Hematopoietic multipotent progenitor cell treated with erythropoietin and hydrocortisone succinate and interleukin-3 and kit ligand, for 8 days (in vitro differentiated cells): ENCODE measurements around the gene DIS3.
A peak's percentile ranks its signal among the peaks of the same experiment; 100 is the strongest.
"Not testable (repeated sequence)": the region's sequence is repeated elsewhere in the genome, so short reads cannot be mapped to it uniquely, and the experiment has no call there.

ENCODE experiments used
- DNase-seq: peaks from one replicate; pipeline ENCODE4 v3.0.0-alpha.2; 2015

Gene DIS3, protein sequence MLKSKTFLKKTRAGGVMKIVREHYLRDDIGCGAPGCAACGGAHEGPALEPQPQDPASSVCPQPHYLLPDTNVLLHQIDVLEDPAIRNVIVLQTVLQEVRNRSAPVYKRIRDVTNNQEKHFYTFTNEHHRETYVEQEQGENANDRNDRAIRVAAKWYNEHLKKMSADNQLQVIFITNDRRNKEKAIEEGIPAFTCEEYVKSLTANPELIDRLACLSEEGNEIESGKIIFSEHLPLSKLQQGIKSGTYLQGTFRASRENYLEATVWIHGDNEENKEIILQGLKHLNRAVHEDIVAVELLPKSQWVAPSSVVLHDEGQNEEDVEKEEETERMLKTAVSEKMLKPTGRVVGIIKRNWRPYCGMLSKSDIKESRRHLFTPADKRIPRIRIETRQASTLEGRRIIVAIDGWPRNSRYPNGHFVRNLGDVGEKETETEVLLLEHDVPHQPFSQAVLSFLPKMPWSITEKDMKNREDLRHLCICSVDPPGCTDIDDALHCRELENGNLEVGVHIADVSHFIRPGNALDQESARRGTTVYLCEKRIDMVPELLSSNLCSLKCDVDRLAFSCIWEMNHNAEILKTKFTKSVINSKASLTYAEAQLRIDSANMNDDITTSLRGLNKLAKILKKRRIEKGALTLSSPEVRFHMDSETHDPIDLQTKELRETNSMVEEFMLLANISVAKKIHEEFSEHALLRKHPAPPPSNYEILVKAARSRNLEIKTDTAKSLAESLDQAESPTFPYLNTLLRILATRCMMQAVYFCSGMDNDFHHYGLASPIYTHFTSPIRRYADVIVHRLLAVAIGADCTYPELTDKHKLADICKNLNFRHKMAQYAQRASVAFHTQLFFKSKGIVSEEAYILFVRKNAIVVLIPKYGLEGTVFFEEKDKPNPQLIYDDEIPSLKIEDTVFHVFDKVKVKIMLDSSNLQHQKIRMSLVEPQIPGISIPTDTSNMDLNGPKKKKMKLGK

DNA sequence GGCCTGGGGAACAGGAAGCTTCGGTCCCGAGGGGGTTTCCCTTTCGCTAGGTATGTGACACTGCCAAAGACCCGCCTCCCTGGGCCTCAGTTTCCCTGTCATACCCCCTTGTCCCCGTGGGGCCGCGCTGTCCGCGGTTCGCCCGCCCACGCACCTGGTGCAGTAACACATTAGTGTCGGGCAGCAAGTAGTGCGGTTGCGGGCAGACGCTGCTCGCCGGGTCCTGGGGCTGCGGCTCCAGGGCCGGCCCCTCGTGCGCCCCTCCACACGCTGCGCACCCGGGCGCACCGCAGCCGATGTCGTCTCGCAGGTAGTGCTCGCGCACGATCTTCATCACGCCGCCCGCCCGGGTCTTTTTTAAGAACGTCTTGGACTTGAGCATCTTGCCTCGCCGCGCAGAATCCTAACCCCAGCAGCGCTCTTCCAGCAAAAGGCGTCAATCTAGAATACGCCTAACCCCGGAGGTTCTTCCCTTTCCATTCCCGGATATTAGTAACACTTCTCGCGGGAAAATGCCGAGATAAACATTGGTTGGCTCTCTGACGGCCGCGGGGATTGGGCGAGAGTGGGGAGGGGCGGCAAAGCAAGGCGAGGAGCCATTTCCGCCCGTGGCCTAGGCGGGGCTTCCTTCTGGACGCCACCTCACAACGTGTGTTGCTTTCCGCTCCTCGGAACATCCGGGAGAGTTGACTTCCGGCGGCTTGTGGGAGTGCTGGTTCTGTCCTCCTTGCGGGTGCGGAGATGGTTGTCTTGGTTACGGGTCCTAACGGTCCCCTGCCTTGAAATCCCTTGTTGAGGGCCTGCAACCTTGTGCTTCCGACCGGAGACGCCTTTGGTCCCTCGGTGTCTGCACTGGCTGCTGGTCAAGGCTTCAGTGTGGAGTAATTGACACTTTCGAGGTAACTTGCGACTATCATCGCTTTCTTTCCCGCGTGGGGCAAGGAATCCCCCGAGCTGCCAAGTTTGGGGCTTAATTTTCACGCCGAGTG is at the start of gene DIS3, which contains the start of gene PIBF1:
Gene DIS3, minus strand, starts transcription at position 450 of the 989 bp plus-strand sequence. Its CDS starts 68 bp downstream, at position 382.
Gene PIBF1, plus strand, starts transcription at position 683 of the 989 bp plus-strand sequence. CDS start 1,337 bp downstream, outside the sequence.
- peak; percentile 99 for DNase-seq

DNA sequence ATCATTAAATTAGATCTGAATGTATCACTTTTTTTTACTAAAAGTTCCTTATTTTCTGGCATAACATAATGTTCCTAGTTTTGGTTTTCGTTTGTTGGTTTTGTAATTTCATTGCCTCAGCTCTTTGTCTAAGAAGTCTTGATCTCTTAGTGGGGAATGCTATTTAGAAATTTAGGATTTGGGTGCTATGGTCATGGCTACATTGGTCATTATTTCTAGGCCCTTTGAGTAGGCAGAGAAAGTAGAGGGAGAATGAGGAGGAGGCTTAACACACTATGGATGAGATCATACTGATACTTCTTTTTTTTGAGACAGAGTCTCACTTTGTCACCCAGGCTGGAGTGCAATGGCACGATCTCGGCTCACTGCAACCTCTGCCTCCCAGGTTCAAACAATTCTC is 42.0 kb upstream of the DIS3 start:
- no peak for DNase-seq

DNA sequence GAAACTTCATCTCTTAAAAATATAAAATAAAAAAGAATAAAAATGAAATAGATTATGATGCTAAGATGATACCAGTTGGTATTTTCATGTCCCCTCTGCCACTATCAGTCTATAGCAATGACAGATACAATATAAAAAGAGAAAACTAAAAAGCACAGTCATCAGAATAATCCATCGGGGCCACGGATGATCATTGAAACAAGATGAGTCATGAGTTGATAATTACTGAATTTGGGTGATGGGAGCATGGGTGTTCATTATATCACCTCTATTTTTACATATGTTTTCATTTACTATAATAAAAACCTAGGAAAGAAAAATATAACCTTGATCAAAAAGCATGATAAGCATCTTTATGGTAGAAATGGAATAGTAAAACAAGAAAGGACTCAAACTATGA is 41.4 kb upstream of the DIS3 start:
- no peak for DNase-seq

DNA sequence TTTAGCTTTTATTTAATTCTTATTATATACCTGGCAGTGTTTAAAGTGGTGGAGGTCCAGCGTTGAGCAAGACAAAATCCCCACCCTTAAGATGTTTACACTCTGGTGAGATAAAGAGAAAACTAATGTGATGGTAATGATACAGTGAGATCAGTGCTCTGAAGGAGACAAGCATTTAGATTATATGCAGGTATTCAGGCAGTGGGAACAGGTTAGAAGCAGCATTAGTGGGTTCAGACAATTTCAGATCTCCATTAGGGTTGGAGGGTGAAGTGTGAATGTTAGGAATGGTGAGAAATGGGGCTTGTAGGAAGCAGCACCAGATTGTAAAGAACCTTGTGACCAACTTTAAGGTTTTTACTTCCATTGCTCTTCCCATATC is 39.2 kb upstream of the DIS3 start:
- DNase-seq = no peak

DNA sequence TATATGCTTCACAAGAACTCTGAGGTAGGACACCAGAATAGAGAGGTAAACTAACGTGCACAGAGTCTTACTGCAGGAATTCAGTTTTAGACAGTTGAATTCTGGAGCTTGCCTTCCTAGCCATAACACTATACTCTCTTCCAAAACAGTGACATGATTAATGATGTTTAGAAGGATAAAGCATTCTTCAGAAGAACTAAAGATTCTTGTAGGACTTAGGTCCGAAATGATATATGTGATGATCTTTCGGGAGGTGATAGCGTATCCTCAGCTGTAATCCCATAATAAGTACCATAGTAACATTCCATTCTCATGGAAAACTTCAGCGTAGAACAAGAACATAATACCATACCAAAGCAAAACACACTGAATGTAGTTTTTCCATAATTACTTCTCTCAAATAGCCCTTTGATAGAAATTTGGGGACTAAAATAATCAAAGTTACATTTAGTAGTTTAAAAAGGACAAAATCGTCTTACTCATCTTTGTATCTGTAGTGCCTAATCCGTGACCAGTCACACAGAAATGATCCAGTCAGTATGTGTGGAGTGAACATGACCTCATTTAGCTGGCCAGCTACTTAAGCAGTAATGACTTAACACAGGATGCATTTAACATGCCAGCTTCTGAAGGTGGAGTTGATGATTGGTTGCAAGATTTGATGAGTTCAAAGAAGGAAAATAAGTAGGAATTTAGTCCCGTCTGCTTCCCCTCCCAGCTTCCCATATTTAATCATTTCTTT is 38.6 kb upstream of the DIS3 start:
- DNase-seq = no peak

DNA sequence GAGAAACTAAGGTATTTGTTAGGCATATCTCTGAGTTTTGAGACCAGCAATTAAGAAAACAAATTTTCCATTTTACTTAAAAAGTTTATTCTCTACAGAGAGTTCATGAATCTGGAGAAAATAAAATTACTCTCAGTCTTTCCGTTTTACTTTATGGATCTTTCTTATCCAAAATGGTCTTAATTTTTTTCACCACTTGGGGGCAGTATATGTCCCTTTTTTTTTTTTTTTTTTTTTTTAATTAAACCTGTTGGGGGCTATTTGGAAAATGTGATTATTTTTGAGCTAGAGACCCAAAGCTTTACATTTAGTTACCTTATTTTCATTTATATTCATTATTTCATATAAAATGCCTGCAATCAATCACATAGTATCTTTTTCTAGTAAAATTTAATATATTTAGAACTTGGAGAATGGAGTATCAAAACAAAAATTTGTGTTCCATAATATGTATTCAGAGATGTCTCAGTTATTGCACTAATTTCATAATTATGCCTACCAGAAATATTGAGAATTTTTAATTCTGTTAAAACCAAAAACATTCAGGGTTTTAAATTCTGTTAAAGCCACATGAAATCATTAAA is 27.3 kb upstream of the DIS3 start:
- DNase-seq = peak; percentile 60

DNA sequence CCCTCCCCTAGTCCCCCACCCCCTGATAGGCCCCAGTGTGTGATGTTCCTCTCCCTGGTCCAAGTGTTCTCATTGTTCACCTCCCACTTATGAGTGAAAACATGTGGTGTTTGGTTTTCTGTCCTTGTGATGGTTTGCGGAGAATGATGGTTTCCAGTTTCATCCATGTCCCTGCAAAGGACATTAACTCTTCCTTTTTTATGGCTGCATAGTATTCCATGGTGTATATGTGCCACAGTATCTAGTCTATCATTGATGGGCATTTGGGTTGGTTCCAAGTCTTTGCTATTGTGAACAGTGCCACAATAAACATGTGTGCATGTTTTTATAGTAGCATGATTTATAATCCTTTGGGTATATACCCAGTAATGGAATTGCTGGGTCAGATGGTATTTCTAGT is 24.8 kb upstream of the DIS3 start:
- not testable (repeated sequence) for DNase-seq

DNA sequence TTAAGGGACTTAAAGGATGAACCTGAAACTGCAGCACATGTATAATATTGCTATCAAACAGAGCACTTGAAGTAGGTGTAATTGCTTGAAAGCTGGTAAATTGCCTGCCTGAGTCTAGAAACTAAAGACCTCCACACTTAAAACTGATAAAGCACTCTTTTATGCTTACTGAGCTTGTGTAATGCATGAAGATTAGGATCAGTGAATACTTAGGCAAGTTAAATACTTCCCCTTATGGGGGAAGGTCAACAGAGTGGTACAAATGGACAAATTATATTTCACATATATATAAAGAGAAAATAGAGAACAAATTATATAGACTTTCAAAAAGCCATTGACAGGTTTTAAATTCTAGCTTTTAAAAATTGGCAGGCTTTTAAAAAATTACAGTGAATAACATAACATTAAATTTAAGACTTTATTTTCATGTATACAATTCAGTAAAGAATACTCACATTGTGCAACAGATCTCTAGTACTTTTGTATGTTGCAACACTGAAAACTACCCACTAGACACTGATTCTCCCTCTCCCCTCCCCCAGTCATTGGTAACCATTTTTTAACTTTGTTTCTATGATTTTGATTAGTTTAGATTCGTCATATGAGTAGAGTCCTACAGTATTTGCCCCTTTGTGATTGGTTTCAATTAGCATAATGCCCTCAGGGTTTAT is 24.1 kb upstream of the DIS3 start:
- DNase-seq = peak; percentile 24

DNA sequence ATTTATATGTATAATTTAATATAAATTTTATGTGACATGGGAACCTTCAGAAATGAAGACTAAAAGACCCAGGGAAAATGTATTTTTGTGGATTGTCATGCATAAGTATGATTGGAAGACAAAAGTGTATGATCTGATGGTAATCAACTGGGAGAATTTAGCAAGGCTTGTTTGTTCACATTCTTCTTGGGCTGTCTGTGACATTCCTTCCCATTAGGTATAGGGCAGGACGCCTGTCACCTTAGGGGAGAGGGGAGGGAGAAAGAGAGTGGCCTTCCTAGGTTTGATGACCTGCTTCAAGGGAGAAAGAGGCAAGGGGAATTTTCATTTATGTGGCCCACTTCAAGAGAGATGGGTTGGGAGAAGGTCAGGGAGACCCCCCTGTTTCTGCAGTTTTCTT is 22.6 kb upstream of the DIS3 start:
- no peak for DNase-seq

DNA sequence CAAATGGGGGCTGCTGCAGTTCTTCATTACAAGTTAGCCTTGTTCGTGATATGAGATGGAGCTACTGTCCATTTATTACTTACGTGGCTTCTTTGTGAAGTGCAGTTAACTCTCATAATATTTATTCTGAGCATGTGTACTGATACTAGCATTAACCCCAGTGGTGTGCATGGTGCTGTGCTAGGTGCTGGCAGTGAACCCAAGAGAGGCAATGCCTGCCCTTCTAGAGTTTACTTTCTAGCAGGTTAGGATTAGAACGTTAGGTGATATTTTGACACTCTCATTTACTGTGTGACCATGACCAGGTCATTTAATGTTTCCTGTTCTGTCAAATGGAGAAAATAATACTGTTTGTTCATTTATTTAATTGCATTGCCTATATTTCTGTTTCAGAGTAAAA is 17.1 kb upstream of the DIS3 start:
- DNase-seq = no peak

DNA sequence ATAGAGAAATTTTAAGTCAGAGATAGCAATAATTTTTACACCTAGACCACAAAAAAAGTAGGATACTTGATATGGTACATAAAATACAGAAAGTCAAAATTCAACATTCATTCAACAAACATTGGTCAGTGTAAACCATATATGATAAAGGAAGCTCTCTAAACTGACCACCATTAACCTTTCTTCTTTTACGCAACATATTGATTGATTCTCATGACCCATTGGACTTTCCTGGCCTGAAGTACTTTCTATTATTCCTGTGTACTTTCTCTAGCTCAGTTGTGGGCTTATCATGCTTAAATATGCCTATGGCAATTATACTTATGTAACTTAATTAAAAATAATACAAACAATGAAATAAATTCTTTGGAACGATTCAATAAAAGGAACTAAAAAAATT is 10.9 kb upstream of the DIS3 start:
- DNase-seq = no peak

DNA sequence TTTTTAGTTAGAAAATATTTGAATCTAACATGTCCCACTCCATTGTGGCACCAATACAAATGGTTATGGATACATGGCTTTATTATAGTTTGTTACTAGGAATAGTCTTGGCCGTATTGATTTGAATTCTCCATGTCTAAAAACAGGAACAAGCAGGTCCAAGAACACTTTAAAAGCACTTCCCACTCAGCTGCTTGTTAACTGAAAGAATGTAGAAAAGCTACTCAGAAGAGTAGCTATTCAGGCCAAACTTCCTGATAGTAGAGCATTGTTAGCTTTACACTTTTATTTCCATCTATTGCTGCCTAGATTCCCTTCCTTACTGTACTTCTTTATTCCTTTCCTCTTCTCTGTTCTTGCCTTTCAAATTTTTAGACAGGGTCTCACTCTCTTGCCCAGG is 7.1 kb upstream of the DIS3 start:
- no peak for DNase-seq

DNA sequence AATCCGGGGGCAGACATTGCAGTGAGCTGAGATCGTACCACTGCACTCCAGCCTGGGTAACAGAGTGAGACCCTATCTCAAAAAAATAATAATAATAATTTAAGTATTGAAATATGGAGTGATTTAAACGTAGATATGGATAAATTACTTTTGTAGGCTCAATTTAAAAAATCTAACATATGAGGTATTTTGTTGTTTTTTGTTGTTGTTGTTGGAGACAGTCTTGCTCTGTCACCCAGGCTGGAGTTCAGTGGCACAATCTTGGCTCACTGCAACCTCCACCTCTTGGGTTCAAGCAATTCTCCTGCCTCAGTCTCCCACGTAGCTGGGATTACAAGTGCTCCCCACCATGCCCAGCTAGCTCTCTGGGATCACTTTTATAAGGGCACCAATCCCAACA is 3.0 kb upstream of the DIS3 start:
- DNase-seq = not testable (repeated sequence)

DNA sequence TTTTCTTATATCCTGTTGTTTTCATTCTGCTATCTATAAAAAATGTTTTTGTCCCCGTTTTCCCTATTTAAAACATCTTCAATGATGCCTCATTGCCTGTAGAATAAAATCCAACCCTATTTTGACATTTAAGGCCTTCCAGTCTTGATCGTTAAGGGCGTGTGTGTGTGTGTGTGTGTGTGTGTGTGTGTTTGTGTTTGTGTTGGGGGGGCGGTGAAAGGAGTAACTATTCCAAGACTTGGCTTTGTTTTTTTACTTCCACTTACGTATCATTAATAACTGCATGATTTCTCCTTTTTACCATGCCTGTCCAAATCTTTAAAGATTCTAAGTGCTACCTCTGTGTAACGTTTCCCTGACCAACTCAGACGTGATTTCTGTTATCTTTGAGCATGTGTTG is 1.0 kb upstream of the DIS3 start:
- DNase-seq = peak; percentile 20

DNA sequence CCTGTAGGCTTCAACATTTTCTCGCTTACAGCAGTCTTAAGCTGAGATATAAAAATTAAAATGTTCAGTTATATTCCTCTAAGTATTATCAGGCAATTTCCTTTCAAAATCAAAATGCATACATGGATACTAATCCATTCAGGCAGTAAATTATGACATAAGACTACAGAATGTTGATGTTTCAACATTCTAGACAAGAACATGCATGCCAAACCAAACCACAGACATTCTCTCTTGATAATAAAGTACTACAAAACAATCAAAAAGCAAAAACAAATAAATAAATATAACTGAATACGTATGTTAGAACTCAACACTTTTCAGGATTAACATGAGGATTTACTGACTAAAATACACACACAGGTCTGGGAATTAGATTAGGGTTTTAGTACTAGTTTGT is 7.7 kb downstream of the DIS3 start:
- DNase-seq = no peak

DNA sequence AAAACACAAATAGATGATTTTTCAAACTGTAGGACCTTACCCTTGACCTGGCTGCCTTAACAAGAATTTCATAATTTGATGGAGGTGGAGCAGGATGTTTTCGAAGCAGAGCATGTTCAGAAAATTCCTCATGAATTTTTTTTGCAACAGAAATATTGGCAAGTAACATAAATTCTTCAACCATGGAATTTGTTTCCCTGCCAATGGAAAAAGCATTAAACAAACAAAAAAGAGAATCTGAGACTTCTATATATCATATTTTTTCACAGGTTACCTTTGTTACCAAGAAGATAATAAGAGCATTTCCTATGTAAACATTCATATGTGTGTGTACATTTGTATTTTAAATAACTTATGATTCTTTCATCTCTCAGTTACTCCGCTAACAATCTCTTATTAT is 18.3 kb downstream of the DIS3 start:
- no peak for DNase-seq

DNA sequence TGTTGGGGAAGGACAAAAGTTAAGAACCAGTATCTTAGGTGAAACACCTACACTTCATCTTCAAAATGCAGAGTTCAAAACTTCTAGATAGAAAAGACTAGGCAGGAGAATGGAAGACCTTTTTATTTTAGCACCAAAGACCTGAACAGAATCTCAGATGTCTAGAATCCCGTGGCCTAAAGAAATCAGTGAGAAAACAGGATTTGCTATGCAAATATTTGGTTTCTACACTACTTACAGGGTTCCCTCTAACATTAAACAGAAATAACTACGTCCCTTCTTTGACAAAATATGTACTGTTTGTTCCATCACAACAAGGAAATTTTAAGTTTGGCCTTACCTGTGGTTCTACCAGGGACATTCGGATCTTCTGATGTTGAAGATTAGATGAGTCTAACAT is 21.5 kb downstream of the DIS3 start:
- DNase-seq = no peak

DNA sequence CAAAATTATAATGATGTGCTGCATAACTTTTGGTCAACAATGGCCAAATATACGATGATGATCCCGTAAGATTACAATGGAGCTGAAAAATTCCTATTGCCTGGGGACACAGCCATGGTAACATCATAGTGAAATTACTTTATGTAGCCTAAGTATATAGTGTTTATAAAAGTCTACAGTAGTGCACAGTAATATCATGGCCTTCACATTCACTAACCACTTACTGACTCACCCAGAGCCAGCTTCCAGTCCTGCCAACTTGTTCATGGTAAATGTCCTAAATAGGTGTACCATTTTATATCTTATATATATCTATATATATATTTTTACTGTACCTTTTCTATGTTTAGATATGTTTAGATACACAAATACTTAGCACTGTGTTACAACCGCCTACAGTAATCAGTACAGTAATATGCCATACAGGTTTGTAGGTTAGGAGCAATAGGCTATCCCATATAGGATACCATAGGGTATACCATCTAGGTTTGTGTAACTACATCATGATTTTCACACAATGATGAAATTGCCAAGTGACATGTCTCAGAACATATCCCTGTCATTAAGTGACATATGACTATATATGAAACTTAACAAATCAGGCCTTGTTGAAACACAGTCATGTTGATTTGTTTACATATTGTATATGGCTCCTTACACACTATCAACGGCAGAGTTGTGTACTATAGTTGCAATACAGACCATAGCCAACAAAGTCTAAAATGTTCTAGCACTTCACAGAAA is 23.7 kb downstream of the DIS3 start:
- DNase-seq = no peak

DNA sequence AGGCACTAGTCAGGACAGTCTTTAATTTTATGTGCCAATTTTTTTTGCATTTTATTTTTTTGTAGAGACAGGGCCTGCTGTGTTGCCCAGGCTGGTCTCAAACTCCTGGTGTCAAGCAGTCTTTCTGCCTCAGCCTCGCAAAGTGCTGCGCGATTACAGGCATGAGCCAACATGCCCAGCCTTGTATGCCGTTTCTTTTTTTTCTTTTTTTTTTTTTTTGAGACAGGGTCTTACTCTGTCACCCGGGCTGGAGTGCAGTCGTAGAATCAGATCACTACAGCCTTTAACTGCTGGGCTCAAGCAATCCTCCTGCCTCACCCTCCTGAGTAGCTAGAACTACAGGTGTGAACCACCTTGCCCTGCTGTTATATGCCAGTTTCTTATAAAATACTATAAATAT is 27.6 kb downstream of the DIS3 start:
- DNase-seq = no peak

DNA sequence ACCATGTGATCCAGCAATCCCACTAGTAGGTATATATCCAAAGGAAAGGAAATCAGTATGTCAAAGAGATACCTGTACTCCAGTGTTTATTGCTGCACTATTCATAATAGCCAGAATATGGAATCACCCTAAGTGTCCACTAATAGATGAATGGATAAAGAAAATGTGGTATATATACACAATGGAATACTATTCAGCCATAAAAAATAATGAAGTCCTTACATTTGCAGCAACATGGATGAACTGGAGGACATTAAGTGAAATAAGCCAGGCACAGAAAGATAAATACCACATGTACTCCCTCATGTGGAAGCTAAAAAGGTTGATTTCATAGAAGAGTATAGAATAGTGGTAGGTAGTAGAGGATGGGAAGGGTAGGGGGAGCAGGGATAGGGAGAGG is 30.5 kb downstream of the DIS3 start:
- no peak for DNase-seq
